ENCODE data around the gene ETHE1. TPM values are rescaled to one million over a fixed set of nuclear protein-coding genes. Genes with fewer than 3 reads are reported as not detected.

ETHE1 gene
- total RNA-seq, 1 experiment from 2014 or later = 8.8 TPM

DNA sequence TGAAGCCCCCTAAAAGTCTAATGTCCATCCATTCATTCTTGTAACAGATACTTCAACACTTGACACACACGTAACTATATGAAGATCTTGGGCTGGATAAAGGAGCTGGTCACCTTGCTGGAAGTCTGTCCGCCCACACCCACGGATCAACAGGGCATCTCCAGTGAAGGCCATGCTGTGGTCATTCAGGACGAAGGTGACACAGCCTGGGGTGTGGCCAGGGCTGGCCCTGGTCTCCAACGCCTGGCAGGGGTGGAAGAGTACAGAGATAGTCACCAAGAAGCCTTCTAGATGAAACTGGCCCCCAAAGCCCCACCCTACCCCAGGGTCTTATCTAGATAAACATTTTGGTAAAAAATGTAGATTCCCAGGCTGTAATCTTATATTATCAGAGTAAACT, 15.7 kb downstream of the ETHE1 start:
- TF ChIP-seq EZH2 (IDR thresholded peaks at IDR 0.05; ENCODE audit: borderline replicate concordance, low read depth, low read length, poor library complexity, severe bottlenecking) = no peak
- TF ChIP-seq, protein P1, sequence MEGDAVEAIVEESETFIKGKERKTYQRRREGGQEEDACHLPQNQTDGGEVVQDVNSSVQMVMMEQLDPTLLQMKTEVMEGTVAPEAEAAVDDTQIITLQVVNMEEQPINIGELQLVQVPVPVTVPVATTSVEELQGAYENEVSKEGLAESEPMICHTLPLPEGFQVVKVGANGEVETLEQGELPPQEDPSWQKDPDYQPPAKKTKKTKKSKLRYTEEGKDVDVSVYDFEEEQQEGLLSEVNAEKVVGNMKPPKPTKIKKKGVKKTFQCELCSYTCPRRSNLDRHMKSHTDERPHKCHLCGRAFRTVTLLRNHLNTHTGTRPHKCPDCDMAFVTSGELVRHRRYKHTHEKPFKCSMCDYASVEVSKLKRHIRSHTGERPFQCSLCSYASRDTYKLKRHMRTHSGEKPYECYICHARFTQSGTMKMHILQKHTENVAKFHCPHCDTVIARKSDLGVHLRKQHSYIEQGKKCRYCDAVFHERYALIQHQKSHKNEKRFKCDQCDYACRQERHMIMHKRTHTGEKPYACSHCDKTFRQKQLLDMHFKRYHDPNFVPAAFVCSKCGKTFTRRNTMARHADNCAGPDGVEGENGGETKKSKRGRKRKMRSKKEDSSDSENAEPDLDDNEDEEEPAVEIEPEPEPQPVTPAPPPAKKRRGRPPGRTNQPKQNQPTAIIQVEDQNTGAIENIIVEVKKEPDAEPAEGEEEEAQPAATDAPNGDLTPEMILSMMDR (conservative IDR thresholded peaks at IDR 0.05; ENCODE audit: low read depth, low read length) = no peak
- Histone ChIP-seq H3K9me3 (ENCODE audit: low read depth, low read length, poor library complexity, severe bottlenecking) (no peaks in the 10 kb centered on the region), H3K4me3 (ENCODE audit: low read depth, low read length, poor library complexity, severe bottlenecking) (no peak overlapping the region), H3K27me3 (replicated peaks; ENCODE audit: insufficient read depth, low read depth, low read length, poor library complexity) (no peaks in the 10 kb centered on the region), H3K36me3 (ENCODE audit: insufficient read depth, low read length, poor library complexity, severe bottlenecking) (peaks cover 5% of the 10 kb centered on the region), H3K27ac (ENCODE audit: low read depth, low read length, poor library complexity, severe bottlenecking) (no peak overlapping the region), H3K4me1 (ENCODE audit: insufficient read depth, low read length, poor library complexity, severe bottlenecking) (no peaks in the 10 kb centered on the region)
- intact Hi-C loops (cut with micrococcal nuclease; ENCODE audit: unreplicated experiment) = no loop called here
- POLR2A ChIA-PET (ENCODE audit: low non-redundant PET) = no interaction called here
- CTCF ChIA-PET = interaction anchor here (0.6 to 2.0 kb wide), 2 partner anchors 8 to 9 kb away, joined by 4 to 9 read pairs; no protein-coding TSS in a partner anchor
- BruUV-seq (replicated peaks) = no TSS peak
- no peak for DNase-seq (ENCODE audit: low spot score)

- H3K9me3 ChIP-seq (ENCODE audit: low read depth, low read length, poor library complexity, severe bottlenecking) = no peaks in the 10 kb centered on the region
- POLR2A ChIA-PET (ENCODE audit: low non-redundant PET) = interaction anchor here (0.6 kb wide), 1 partner anchor 123 kb away, joined by 6 read pairs; no protein-coding TSS in a partner anchor
- CTCF ChIA-PET = interaction anchor here (0.6 to 2.0 kb wide), 3 partner anchors 9 to 65 kb away, joined by 4 to 9 read pairs (median 6); no protein-coding TSS in a partner anchor
- TF ChIP-seq, protein P1 (conservative IDR thresholded peaks at IDR 0.05; ENCODE audit: low read depth, low read length) = no peak
- no peak for TF ChIP-seq EZH2 (IDR thresholded peaks at IDR 0.05; ENCODE audit: borderline replicate concordance, low read depth, low read length, poor library complexity, severe bottlenecking)
- peaks cover 5% of the 10 kb centered on the region for H3K36me3 ChIP-seq (ENCODE audit: insufficient read depth, low read length, poor library complexity, severe bottlenecking)
- DNase-seq (ENCODE audit: low spot score) = no peak
- intact Hi-C loops (cut with micrococcal nuclease; ENCODE audit: unreplicated experiment) = no loop called here
- no peaks in the 10 kb centered on the region for H3K27me3 ChIP-seq (replicated peaks; ENCODE audit: insufficient read depth, low read depth, low read length, poor library complexity)
- BruUV-seq (replicated peaks) = no TSS peak
- H3K4me1 ChIP-seq (ENCODE audit: insufficient read depth, low read length, poor library complexity, severe bottlenecking) = no peaks in the 10 kb centered on the region
- H3K4me3 ChIP-seq (ENCODE audit: low read depth, low read length, poor library complexity, severe bottlenecking) = no peak overlapping the region
- H3K27ac ChIP-seq (ENCODE audit: low read depth, low read length, poor library complexity, severe bottlenecking) = no peak overlapping the region
Observed at GRCh38 chr19:43510713-43511112, 16.3 kb downstream of the ETHE1 start.

GRCh38 chr19:43507880-43508279, 19.1 kb downstream of the ETHE1 start:
- Histone ChIP-seq H3K27ac (ENCODE audit: low read depth, low read length, poor library complexity, severe bottlenecking) (no peak overlapping the region), H3K9me3 (ENCODE audit: low read depth, low read length, poor library complexity, severe bottlenecking) (no peaks in the 10 kb centered on the region), H3K27me3 (replicated peaks; ENCODE audit: insufficient read depth, low read depth, low read length, poor library complexity) (no peaks in the 10 kb centered on the region), H3K4me3 (ENCODE audit: low read depth, low read length, poor library complexity, severe bottlenecking) (no peak overlapping the region), H3K36me3 (ENCODE audit: insufficient read depth, low read length, poor library complexity, severe bottlenecking) (peaks cover 5% of the 10 kb centered on the region), H3K4me1 (ENCODE audit: insufficient read depth, low read length, poor library complexity, severe bottlenecking) (peaks cover 3% of the 10 kb centered on the region)
- POLR2A ChIA-PET (ENCODE audit: low non-redundant PET) = no interaction called here
- no peak for DNase-seq (ENCODE audit: low spot score)
- intact Hi-C loops (cut with micrococcal nuclease; ENCODE audit: unreplicated experiment) = no loop called here
- TF ChIP-seq, protein P1 (conservative IDR thresholded peaks at IDR 0.05; ENCODE audit: low read depth, low read length) = no peak
- no peak for TF ChIP-seq EZH2 (IDR thresholded peaks at IDR 0.05; ENCODE audit: borderline replicate concordance, low read depth, low read length, poor library complexity, severe bottlenecking)
- BruUV-seq (replicated peaks) = no TSS peak
- CTCF ChIA-PET = no interaction called here
